ENCODE data around the gene SASH1. TPM values are rescaled to one million over a fixed set of nuclear protein-coding genes. Genes with fewer than 3 reads are reported as not detected.

Gene SASH1
- polyA plus RNA-seq, 3 donors: 25.2 to 33.8 (median 27.3) TPM

DNA sequence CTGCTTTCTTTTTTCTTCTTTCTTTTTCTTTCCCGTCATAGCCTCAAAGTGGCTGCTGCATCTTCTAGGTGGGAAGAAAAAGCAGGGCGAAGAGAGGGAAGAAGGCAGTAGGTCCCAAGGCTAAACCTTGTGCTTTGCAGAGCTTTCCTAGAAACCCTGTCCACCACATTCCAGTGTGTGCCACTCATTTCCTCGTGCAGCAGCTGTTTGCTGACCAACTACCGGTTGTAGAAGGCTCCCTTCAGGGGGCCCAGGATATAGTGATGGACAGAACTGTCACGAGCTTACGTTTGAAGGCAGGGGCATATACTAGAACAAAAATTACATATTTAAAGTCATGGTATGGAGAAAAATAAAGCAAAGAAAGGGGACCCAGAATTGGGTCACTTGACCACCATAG is 103.0 kb downstream of the SASH1 start:
- DNase-seq (ENCODE audit: extremely low read depth in 1 of 11, low read depth in 9 of 11, low spot score in 4 of 11): no peak

DNA sequence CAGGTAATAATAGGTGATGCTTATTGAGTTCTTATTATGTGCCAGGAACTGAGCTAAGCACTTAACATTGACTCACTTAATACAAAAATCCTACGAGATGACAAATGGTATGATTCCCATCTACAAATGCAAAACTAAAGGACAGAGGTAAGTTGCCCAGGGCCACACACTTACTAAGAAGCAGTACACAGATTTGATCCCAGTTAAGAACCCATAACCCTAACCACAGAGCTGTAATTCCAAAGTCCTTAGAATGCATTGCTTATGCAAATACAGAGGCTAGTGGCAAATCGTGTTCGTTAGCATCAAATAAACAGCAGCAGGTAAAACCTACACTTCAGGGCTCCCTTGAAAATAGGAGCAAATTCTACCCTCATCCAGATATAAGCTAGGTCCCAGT is 104.0 kb downstream of the SASH1 start:
- no peak for DNase-seq (ENCODE audit: extremely low read depth in 1 of 11, low read depth in 9 of 11, low spot score in 4 of 11)

DNA sequence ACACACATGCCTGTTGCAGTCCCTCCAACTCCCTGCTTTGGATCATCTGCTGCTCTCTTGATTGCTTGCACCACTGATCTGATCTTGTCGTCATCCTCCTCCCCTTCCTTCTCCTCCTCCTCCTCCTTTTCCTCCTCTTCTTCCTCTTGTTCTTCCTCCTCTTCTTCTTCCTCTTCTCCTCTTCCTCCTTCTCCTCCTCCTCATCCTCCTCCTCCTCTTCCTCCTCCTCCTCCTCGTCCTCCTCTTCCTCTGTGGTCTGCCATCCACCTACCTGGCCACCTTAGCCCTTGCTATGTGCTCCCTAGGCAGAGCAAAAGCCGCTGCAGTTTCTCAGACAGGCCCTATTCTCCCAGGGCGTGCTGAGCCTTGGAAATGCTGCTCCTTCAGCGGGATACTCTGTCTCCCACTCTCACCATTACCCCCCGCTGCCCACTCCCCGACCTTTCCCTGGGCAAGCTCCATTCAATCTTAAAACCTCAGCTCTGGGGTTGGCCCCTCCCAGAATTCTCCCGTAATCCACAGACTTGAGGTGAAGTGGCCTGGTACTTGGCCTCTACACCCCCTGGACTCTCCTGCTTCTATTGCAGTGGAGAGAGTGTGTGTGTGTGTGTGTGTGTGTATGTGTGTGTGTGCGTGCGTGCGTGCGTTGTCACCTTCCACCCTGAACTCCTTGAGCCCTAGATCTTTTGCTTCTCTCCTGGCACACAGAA is 105.0 kb downstream of the SASH1 start:
- no peak for DNase-seq (ENCODE audit: extremely low read depth in 1 of 11, low read depth in 9 of 11, low spot score in 4 of 11)

DNA sequence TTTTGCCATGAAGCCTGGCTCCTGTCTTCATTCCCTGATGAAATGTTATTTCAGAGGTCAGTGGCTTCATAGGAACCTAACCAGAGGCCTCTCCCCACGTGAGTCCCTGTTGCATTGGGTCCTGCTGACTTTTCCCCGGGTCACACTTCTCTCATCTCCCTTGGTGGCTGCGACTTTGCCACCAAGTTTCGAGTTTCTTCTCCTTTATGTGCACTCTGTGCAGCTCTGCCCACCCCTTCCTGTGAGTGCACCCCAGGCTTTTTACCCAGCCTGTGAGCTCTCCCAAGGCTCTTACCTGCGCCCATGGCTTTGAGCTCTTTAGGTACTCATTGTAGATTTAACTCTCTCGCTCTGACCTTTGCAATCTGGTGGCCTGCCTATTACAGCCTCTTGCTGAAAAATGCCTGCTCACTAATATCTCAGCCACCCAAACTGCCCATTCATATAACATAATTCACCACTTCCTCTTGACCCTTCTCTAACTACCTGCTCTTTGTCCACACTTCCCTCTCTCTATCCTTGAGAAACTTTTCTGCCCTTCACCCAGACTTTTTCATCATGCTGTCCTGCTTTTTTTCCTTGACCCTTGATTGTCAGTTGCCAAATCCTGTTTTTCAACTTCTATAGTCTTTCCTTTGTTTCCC is 105.9 kb downstream of the SASH1 start:
- no peak for DNase-seq (ENCODE audit: extremely low read depth in 1 of 11, low read depth in 9 of 11, low spot score in 4 of 11)

DNA sequence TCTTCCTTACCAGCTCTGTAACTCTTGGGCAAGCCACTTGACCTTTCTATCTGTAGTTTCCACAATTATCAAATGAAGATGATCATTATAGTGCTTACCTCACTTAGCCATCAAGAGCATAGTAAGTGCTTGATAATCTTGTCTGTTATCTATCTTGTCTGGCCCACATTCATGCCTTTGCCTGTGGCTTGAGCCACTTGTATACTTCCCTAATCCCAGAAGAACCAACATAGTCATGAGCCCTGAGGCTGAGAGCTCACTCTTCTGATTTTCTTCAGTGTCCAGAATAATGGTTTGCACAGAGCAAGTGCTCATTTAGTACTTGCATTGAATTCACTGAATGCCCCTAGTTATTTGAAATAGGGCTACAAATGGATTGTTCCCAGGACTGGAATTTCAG is 108.2 kb downstream of the SASH1 start:
- no peak for DNase-seq (ENCODE audit: extremely low read depth in 1 of 11, low read depth in 9 of 11, low spot score in 4 of 11)

DNA sequence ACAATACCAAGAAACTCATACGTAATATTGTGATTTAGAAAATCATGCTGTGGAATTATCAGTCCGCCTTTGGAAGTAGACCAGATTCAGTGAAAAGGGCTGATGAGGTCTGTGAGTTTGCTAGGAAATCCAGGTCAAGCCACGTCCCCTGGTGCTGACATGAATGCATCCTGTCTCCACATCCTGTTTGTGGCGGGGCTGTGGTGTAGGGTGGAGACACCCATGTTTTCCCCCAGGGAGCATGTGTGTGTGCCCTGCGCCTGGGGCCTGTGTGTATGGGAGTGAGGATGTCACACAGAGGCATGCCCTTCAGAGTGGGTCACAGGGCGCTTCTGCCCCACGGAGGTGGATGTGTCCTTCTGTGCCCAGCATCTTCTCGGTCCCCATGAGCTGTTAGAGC is 109.1 kb downstream of the SASH1 start:
- no peak for DNase-seq (ENCODE audit: extremely low read depth in 1 of 11, low read depth in 9 of 11, low spot score in 4 of 11)

DNA sequence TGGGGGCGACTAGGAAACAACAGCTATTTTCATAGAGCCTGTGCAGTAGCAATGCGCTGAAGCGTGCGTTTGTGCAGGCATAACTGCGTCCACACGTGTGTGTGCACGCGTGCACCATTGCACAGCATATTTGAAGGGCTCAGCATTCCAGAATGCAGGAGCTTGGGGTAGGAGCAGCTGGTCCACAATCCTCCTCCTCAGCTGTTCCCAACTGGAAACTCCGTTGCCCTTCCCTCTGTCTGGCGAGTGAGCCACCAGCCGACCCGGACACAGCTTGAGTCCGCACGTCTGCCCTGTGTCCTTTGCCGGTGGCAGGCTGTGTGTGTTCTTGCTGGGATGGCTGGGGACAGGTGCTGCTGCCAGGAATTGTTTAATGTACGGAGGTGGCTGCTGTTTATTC is 110.2 kb downstream of the SASH1 start:
- DNase-seq (ENCODE audit: extremely low read depth in 1 of 11, low read depth in 9 of 11, low spot score in 4 of 11): no peak

DNA sequence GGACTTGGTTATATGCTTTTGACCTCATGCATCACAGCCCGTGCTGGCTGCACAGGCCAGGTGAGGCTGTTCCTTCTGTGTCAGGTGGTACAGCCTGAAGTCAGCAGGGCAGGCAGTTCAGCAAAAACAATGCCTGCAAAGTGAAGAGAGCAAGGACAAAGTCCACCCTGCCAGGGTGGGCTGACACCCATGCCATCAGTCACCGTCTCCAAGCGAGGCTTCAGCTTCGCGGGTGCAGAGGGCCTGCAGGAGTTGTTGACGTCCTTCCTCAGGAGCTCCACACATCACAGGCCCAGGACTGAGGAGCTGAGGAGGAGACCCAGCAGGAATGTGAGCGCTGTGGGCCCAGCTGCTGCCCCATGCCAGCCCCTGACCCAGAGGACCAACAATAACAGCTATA is 111.3 kb downstream of the SASH1 start:
- DNase-seq (ENCODE audit: extremely low read depth in 1 of 11, low read depth in 9 of 11, low spot score in 4 of 11): no peak

DNA sequence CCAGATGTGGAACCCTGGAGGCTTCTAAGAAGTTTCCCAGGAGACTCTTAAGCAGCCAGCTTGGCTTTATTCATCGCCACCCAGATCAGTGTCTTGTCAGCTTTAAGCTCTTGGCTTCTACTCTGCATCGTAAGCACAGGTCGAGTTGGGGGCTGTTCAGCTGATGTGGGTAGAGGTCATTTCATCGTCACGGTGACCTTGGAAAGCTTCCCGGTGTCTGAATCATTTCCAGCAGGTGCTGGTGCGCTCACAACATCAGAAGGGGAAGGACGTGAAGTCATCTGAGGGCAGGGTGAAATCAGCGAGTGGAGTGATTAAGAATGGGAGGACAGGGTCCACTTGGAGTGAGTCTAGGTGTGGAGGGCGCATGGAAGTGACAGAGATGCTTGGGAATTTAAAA is 112.6 kb downstream of the SASH1 start:
- DNase-seq (ENCODE audit: extremely low read depth in 1 of 11, low read depth in 9 of 11, low spot score in 4 of 11): no peak

DNA sequence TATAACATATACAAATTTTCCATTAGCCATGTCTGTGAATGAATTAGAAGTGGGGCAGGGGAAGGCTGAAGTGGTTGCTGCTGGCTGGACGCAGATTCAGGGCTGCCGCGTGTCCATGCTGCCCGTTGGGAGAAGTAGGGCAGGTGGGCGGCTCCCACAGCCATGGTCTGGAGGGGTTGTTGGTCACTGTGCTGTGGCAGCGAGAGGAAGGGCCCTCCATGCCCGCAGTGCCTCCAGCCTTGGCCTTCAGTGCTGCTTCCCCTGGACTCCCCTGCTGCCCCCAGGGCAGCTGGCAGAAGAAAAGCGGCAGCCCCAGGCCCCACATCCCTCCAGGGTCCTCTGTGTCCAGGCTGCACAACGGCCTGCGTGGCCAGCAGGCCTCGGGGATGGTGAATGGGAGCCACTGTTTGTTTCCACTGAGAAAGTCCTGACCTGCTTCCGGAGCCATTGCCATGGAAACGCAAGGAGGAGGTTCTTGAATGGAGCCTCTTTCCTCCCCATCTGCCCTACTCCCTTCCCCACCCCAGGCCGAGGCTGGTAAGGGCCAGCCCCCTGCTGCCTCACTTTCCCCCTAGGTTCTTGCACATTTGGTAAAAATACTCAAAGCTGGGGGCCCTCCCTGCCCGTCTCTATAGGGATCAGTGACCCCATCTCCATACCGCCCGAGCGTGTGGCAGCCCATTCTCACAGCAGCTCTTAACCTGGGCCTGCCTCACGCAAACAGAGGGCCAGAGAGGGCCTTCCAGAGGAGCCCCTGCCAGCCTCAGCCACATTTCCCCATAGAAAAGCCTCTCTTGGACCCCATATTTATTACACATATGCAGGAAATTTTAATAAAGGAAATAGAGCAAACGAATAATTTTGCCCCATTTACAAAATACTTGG is 113.3 kb downstream of the SASH1 start:
- DNase-seq (ENCODE audit: extremely low read depth in 1 of 11, low read depth in 9 of 11, low spot score in 4 of 11): no peak

DNA sequence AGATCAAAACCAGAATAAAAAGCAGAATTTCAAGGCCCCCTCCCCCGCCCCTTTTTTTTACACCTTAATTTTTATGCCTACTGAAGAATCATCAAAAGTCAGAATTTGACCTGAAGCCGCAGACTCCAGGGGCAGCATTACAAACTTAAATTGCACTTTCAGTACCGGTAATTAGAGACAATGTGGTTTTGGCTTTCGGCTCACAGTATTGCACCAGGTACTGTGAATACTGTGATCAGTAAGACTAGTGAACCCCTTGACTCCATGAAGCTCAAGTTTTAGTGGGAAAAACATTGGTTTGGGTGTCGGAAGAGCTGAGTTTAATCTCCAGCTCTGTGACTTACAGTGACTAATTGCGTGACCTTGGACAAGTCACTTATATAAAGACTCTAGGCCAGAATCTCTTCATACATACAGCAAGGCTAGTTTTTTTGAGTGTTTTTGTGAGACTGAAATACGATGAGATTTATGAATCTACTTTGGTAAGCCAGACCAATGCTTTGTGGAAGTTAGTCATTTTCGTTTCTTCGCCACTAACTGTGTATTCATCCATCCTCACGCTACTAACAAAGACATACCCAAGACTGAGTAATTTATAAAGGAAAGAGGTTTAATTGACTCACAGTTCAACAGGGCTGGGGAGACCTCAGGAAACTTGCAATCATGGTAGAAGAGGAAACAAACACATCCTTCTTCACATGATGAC is 114.7 kb downstream of the SASH1 start:
- no peak for DNase-seq (ENCODE audit: extremely low read depth in 1 of 11, low read depth in 9 of 11, low spot score in 4 of 11)

GRCh38 chr6:148457843-148458159 is 115.2 kb downstream of the SASH1 start:
- DNase-seq (ENCODE audit: extremely low read depth in 1 of 11, low read depth in 9 of 11, low spot score in 4 of 11): no peak

DNA sequence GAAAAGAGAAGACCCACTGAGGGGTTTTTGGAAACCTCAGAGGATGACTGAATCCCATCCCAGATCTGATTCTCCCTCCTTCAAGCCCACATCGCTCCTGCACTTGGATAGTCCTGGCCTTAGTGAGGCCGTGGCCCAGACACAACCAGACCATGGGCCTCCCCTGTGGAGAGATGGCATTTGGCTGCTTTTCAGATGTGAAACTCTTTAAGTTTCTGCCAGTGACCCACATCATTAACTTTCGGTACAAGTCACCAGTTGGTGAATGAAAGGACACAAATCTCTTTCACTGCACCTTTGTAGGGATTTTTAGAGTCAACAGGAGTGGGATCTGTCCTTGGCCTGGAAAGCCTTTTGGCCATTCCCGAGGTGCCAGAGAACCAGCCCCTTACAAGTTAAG is 116.6 kb downstream of the SASH1 start:
- DNase-seq (ENCODE audit: extremely low read depth in 1 of 11, low read depth in 9 of 11, low spot score in 4 of 11): no peak

DNA sequence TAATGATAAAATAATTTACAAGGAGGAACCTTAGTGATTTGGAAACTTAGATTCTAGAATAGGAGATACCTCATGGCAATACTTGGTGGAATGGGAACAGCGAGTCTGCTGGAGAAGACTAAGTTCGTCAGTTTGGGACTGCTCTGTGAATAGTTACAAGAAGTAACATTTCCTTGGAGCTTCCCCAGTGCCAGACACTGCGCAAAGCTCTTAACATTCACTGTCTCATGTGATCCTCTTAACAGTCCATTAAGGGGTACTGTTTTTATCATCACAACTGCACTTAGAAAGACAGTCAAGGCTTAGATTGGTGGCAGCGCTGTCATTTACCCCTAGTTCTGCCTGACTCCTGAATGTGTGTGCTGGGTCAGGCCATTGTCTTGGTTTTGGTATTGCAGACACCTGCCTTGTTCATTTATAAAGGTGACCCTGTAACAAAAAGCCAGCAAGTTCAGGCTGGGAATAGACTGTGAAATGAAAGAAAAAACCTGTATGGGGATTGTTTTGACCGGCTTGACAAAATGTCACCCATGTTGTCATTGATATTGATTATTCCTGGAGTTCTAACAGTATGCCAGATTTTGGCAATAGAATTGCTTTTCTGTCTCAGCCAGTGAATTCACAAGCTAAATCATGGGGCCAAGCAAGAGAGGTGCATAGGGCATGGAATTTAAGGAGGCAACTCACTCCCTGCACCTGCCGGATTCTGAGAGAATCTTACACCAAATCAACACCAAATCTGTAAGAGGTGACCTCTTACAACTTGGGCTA is 118.4 kb downstream of the SASH1 start:
- DNase-seq (ENCODE audit: extremely low read depth in 1 of 11, low read depth in 9 of 11, low spot score in 4 of 11): no peak

- DNase-seq (ENCODE audit: extremely low read depth in 1 of 11, low read depth in 9 of 11, low spot score in 4 of 11): no peak
Observed at GRCh38 chr6:148461986-148462577, 119.4 kb downstream of the SASH1 start.

DNA sequence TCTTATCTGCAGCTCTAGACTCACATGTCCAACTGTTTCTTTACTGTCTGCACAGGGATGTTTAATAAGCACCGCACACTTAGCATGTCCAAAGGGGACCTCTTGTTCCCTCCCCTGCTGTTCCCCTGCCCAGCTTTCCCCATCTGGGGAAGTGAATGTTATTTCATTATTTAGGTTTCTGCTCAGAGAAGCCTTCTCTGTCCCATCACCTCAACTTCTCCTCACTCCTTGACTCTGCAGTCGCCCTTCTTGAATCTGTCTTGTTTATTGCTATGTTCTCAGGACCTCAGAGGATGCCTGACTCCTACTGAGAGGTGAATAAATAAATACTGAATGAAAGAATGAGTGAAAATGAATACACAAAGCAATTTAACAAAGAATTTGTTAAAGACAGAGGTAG is 121.0 kb downstream of the SASH1 start:
- DNase-seq (ENCODE audit: extremely low read depth in 1 of 11, low read depth in 9 of 11, low spot score in 4 of 11): no peak

DNA sequence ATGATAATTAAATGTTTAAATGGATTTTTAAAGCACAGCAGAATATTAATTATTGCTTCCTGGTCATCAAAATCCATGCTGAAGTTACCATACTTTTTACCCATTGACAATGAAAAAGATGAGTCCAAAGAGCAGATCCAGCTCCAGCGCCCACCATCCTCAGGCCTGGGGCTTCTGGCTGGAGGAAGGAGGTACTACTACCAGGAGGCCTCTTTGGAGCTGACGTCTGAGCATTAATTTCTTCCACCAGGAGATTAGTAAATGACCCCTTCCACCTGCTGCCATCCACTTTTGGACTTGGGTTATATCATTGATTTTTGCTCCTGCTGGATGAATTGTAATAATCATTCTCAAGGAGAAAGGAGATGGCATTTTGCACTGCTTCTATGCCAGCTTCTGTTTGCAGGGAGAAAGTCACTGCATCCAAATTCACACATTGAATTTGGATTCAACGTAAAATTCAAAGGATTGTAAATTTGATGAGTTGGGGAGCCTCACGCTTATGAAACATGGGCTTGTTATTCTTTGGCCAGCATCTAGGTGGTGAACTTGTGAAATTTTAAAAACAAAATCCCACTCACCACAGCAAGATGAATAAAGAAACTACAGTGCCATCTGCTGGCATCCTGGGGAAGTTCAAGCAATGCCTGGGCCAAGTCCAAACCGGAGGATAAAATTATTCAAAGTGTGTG is 121.8 kb downstream of the SASH1 start:
- DNase-seq (ENCODE audit: extremely low read depth in 1 of 11, low read depth in 9 of 11, low spot score in 4 of 11): peak in 9 of 11 donors; percentile 50 to 77 (median 66)

- DNase-seq (ENCODE audit: extremely low read depth in 1 of 11, low read depth in 9 of 11, low spot score in 4 of 11): no peak
Observed at GRCh38 chr6:148465011-148465335, 122.3 kb downstream of the SASH1 start.
